ENCODE data around the gene MAMLD1. TPM values are rescaled to one million over a fixed set of nuclear protein-coding genes. Genes with fewer than 3 reads are reported as not detected.
"Not testable (repeated sequence)": the region's sequence is repeated elsewhere in the genome, so short reads cannot be mapped to it uniquely, and the experiment has no call there.

Gene MAMLD1
- total RNA-seq (2014; rRNA removed; shearing (Covaris generic); ENCODE audit: low replicate concordance) = 0.30 and 1.0 TPM in 2 replicates

GRCh38 chrX:150362599-150363481 is at the start of gene MAMLD1:
Gene MAMLD1 (plus strand): TSS chrX:150363317. CDS start chrX:150445517, 82,200 bp downstream.
- DNase-seq (ENCODE audit: low read depth) = peak; percentile 79
- in situ Hi-C loops (cut with HindIII; ENCODE audit: low pct_unique_long_range_greater_than_20kb, low sequenced_read_pairs) = no loop called here

DNA sequence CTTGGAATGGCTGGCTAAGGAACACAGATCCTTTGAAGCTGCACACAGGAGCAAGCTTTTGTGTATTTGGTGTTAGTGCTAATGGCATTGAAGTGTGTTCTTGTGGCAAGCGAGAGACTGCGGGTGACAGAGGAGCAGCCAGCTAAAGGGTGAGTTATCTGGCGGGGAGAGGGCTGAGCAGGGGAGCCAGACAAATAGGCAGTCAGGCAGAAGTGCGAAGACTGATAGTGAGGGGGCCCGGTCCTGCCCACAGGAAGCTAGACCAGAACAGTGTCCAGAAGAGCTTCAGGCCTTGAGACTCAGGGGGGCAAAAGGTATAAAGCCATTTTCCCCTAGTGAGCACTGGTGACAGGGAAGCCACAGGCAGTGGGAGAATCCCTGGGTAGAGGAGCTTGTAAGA is 49.6 kb upstream of the MAMLD1 start:
- in situ Hi-C loops (cut with HindIII; ENCODE audit: low pct_unique_long_range_greater_than_20kb, low sequenced_read_pairs) = no loop called here

DNA sequence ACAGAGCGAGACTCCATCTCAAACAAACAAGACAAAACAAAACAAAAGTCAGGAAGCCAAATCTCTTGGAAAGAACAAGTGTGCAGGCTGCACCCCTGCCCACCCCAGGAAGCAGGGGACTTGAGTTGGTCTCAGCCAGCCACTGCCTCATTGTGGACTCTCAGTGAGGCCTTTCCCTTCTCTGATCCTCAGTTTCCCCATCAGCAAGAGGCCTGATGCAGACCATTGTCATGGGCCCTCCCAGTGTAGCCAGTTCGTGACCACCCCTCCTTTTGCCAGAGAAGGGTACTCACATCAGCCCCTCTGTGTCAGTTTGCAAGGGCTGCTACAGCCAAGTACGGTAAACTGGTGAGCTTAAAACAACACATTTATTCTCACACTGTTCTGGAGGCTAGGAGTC is 48.9 kb upstream of the MAMLD1 start:
- no peak for DNase-seq (ENCODE audit: low read depth)
- in situ Hi-C loops (cut with HindIII; ENCODE audit: low pct_unique_long_range_greater_than_20kb, low sequenced_read_pairs) = no loop called here

More for the DNA sequence above, 49.6 kb upstream of the MAMLD1 start:
- no peak for DNase-seq (ENCODE audit: low read depth)

DNA sequence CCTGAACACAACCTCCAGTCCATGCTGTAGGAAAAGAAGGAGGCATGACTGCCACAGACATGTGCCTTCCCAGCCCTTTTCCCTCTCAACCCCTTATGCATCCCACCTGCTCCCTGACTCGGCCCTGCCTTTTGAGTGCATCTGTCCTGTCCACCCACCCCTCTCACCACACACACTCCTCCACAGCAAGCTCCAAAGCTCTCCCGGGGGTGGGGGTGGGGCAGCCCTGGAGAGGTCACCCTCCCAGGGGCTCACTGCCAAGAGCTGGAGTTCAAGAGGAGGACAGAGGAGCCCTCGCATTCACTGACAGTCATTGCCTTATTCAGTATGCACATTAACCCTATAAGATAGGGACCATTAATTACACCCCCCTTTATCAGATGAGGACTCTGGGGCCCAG is 46.6 kb upstream of the MAMLD1 start:
- in situ Hi-C loops (cut with HindIII; ENCODE audit: low pct_unique_long_range_greater_than_20kb, low sequenced_read_pairs) = no loop called here
- no peak for DNase-seq (ENCODE audit: low read depth)

DNA sequence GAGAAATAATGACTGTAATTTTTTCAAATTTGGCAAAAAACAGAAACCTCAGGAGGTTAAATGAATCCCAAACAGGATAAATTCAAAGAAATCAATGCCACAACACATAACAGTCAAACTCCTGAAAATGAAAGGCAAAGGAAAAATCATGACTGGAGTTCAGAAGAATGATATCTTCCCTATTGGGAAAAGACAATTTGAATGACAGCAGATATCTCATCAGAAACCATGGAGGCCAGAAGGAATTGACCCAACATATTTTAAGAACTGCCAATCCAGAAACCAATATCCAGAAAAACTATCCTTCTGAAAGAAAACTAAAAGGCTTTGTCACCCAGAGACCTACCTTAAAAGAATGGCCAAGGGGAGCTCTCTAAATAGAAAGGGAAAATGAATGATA is 40.1 kb upstream of the MAMLD1 start:
- DNase-seq (ENCODE audit: low read depth) = no peak
- in situ Hi-C loops (cut with HindIII; ENCODE audit: low pct_unique_long_range_greater_than_20kb, low sequenced_read_pairs) = no loop called here

GRCh38 chrX:150324035-150324728 is 38.9 kb upstream of the MAMLD1 start:
- in situ Hi-C loops (cut with HindIII; ENCODE audit: low pct_unique_long_range_greater_than_20kb, low sequenced_read_pairs) = no loop called here

DNA sequence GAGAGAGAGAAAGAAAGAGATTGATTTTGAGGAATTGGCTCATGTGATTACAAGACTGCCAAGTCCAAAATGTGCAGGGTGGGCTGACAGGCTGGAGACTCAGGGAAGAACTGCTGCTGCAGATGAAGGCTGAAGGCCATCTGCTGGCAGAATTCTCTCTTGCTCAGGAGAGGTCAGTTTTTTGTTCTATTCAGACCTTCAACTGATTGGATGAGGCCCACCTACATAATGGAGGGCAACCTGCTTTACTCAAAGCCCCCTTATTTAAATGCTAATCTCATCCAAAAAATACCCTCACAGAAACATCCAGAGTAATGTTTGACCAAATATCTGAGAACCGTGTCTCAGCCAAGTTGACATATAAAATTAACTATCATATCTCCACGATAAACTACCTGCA is 38.2 kb upstream of the MAMLD1 start:
- in situ Hi-C loops (cut with HindIII; ENCODE audit: low pct_unique_long_range_greater_than_20kb, low sequenced_read_pairs) = no loop called here
- DNase-seq (ENCODE audit: low read depth) = no peak

More at GRCh38 chrX:150324035-150324728, 38.9 kb upstream of the MAMLD1 start:
- peak; percentile 44 for DNase-seq (ENCODE audit: low read depth)

GRCh38 chrX:150326541-150327247 is 36.4 kb upstream of the MAMLD1 start:
- no peak for DNase-seq (ENCODE audit: low read depth)
- in situ Hi-C loops (cut with HindIII; ENCODE audit: low pct_unique_long_range_greater_than_20kb, low sequenced_read_pairs) = no loop called here

- no peak for DNase-seq (ENCODE audit: low read depth)
- in situ Hi-C loops (cut with HindIII; ENCODE audit: low pct_unique_long_range_greater_than_20kb, low sequenced_read_pairs) = no loop called here
Measured at GRCh38 chrX:150329282-150329681, 33.8 kb upstream of the MAMLD1 start.

DNA sequence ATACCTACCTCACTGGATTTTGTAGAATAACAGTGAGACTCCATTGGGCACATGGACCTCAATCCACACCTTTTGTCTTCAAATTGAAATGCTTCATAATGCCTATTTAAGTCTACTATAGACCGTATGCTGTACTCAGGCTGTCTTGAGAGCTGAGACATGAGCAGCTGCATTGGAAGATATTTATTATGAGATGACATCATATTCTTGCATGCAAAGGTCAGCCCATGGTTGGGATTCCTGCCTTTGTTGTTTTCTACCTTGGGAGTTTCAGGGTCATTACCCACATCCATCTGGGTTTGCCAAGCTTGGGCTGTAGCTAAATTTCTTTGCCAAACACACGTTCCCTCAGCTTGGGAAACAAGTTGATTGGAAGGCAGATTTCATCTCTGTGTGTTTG is 33.2 kb upstream of the MAMLD1 start:
- in situ Hi-C loops (cut with HindIII; ENCODE audit: low pct_unique_long_range_greater_than_20kb, low sequenced_read_pairs) = no loop called here
- no peak for DNase-seq (ENCODE audit: low read depth)

DNA sequence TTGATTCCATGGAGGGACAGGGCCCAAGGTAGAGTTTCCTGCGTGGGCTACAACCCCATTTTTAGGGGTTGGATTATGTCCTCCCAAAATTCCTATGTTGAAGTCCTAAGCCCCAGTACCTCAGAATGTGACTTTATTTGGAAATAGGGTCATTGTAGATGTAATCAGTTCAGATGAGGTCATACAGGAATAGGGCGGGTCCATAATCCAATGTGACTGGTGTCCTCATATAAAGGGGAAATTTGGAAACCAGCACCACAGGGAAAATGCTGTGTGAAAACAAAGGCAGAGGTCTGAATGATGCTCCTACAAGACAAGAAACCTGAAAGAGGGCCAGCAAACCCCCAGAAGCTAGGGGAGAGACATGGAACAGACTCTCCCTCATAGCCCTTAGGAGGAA is 31.1 kb upstream of the MAMLD1 start:
- DNase-seq (ENCODE audit: low read depth) = no peak
- in situ Hi-C loops (cut with HindIII; ENCODE audit: low pct_unique_long_range_greater_than_20kb, low sequenced_read_pairs) = no loop called here

- DNase-seq (ENCODE audit: low read depth) = no peak
- in situ Hi-C loops (cut with HindIII; ENCODE audit: low pct_unique_long_range_greater_than_20kb, low sequenced_read_pairs) = no loop called here
Measured at GRCh38 chrX:150334100-150334499, 29.0 kb upstream of the MAMLD1 start.

DNA sequence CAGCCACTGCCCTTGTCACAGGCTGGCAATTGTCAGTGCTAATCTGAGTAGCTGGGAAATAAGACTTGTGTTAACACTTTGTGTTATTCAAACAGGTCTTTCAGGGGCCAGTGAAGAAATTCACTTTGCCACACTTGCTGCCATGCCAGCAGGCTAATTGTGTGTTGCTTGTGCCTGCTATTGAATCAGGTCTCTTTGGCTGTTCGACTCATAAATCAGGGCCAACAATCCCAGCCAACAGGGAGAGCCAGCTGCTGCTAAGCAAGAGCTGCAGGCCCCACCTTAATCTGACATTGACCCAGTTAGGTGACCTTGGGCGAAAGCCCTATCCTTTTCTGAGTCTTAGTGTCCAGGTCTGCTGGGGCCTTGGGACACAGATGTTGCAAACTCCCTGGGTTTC is 28.1 kb upstream of the MAMLD1 start:
- in situ Hi-C loops (cut with HindIII; ENCODE audit: low pct_unique_long_range_greater_than_20kb, low sequenced_read_pairs) = no loop called here
- no peak for DNase-seq (ENCODE audit: low read depth)

- no peak for DNase-seq (ENCODE audit: low read depth)
- in situ Hi-C loops (cut with HindIII; ENCODE audit: low pct_unique_long_range_greater_than_20kb, low sequenced_read_pairs) = no loop called here
Measured at GRCh38 chrX:150337026-150337425, 26.1 kb upstream of the MAMLD1 start.

GRCh38 chrX:150337536-150337935 is 25.6 kb upstream of the MAMLD1 start:
- no peak for DNase-seq (ENCODE audit: low read depth)
- in situ Hi-C loops (cut with HindIII; ENCODE audit: low pct_unique_long_range_greater_than_20kb, low sequenced_read_pairs) = no loop called here

GRCh38 chrX:150338615-150339014 is 24.5 kb upstream of the MAMLD1 start:
- no peak for DNase-seq (ENCODE audit: low read depth)
- in situ Hi-C loops (cut with HindIII; ENCODE audit: low pct_unique_long_range_greater_than_20kb, low sequenced_read_pairs) = no loop called here

- DNase-seq (ENCODE audit: low read depth) = no peak
- in situ Hi-C loops (cut with HindIII; ENCODE audit: low pct_unique_long_range_greater_than_20kb, low sequenced_read_pairs) = no loop called here
Measured at GRCh38 chrX:150339736-150340135, 23.4 kb upstream of the MAMLD1 start.

- in situ Hi-C loops (cut with HindIII; ENCODE audit: low pct_unique_long_range_greater_than_20kb, low sequenced_read_pairs); DNase-seq (ENCODE audit: low read depth): not testable (repeated sequence)
Measured at GRCh38 chrX:150340326-150340725, 22.8 kb upstream of the MAMLD1 start.

DNA sequence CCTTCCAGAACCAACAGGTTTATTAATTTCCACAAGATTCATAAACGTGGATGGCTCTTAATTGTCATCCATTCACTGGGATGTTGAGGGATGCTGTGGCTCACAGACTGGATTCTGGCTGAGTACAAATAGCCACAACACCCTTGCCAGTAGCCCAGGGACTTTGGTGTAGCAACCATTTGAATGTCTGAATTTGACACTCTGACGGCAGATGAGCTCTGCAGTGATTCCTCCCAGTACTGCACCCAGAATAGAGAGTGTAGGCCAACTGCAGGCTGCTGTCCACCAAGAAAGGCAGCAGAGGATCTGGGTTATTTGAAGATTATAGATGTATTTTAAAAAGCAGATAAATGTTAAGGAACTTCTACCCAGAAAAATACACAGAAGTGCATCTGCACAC is 15.6 kb upstream of the MAMLD1 start:
- no peak for DNase-seq (ENCODE audit: low read depth)
- in situ Hi-C loops (cut with HindIII; ENCODE audit: low pct_unique_long_range_greater_than_20kb, low sequenced_read_pairs) = no loop called here

Data from Caki2 (cell line).